A673 (cell line): ENCODE measurements around the gene POLE. TPM values are rescaled to one million over a fixed set of nuclear protein-coding genes. Genes with fewer than 3 reads are reported as not detected.

Experiments
- BruUV-seq: library from RNA; stranded (reverse); fragments of 400-500 nt; replicated peaks from 2 replicates; lab custom pipeline; 2021; lab: Mats Ljungman, UMichigan
- CTCF ChIA-PET: fragments of 300-600 bp; sonication (Branson Sonifier 250); formaldehyde crosslinking; loops from one replicate; lab custom pipeline; 2022; ENCODE audit warnings: antibody characterized with exemption; lab: Charles Lee
- POLR2A ChIA-PET: fragments of 300-600 bp; sonication (Branson Sonifier 250); formaldehyde crosslinking; loops from one replicate; lab custom pipeline; 2022; ENCODE audit warnings: antibody characterized with exemption; ENCODE audit not compliant: low non-redundant PET; lab: Charles Lee
- DNase-seq: peaks from one replicate; pipeline ENCODE4 v3.0.0-alpha.2; 2015; ENCODE audit warnings: low spot score
- H3K27ac ChIP-seq: fragments of 200-600 bp; sonication (generic); 2 replicates; pipeline ENCODE4 v1.5.1; 2016; ENCODE audit warnings: mixed run types, low read depth, mild to moderate bottlenecking, mixed read lengths, antibody characterized with exemption, low read length; ENCODE audit not compliant: poor library complexity, severe bottlenecking
- H3K27me3 ChIP-seq: fragments of 200-600 bp; sonication (generic); replicated peaks from 2 replicates; pipeline ENCODE4 v1.6.1; 2017; ENCODE audit warnings: mixed run types, low read depth, mild to moderate bottlenecking, mixed read lengths, antibody characterized with exemption, low read length; ENCODE audit not compliant: insufficient read depth, poor library complexity
- H3K36me3 ChIP-seq: fragments of 200-600 bp; sonication (generic); 2 replicates; pipeline ENCODE4 v1.6.1; 2016; ENCODE audit warnings: mixed run types, mild to moderate bottlenecking, mixed read lengths, antibody characterized with exemption, low read length; ENCODE audit not compliant: insufficient read depth, poor library complexity, severe bottlenecking
- H3K4me1 ChIP-seq: fragments of 200-600 bp; sonication (generic); 2 replicates; pipeline ENCODE4 v1.6.1; 2017; ENCODE audit warnings: mixed run types, mild to moderate bottlenecking, mixed read lengths, antibody characterized with exemption, low read length; ENCODE audit not compliant: insufficient read depth, poor library complexity, severe bottlenecking
- H3K4me3 ChIP-seq: fragments of 200-600 bp; sonication (generic); 2 replicates; pipeline ENCODE4 v1.5.1; 2016; ENCODE audit warnings: low read depth, mixed run types, mild to moderate bottlenecking, mixed read lengths, low read length; ENCODE audit not compliant: poor library complexity, severe bottlenecking
- H3K9me3 ChIP-seq: fragments of 200-600 bp; sonication (generic); 2 replicates; pipeline ENCODE4 v1.6.1; 2016; ENCODE audit warnings: mixed run types, low read depth, mild to moderate bottlenecking, mixed read lengths, antibody characterized with exemption, low read length; ENCODE audit not compliant: poor library complexity, severe bottlenecking
- EZH2 ChIP-seq: fragments of 200-600 bp; sonication (generic); IDR thresholded peaks from 2 replicates; pipeline ENCODE4 v1.6.1; 2017; ENCODE audit warnings: borderline replicate concordance, low read depth, mild to moderate bottlenecking, mixed read lengths, antibody characterized with exemption, low read length; ENCODE audit not compliant: poor library complexity, severe bottlenecking
- intact Hi-C: fragments of 100-400 bp; cut with micrococcal nuclease; formaldehyde crosslinking; loops from one replicate; pipeline ENCODE4 v1.10.0; 2022; ENCODE audit not compliant: unreplicated experiment
- total RNA-seq: library from RNA; stranded (reverse); gene quantifications from 2 replicates; pipeline ENCODE4 v1.2.3, GENCODE V29; 2021
- TF ChIP-seq, protein P1 (sequence below): fragments of 300-800, 200-600 bp; sonication (generic); conservative IDR thresholded peaks from 2 replicates; pipeline ENCODE4 v1.5.1; 2017; ENCODE audit warnings: low read depth, mild to moderate bottlenecking, antibody characterized with exemption, low read length, moderate library complexity, mixed read lengths

POLE gene
- total RNA-seq, 1 experiment from 2014 or later = 239 TPM

DNA sequence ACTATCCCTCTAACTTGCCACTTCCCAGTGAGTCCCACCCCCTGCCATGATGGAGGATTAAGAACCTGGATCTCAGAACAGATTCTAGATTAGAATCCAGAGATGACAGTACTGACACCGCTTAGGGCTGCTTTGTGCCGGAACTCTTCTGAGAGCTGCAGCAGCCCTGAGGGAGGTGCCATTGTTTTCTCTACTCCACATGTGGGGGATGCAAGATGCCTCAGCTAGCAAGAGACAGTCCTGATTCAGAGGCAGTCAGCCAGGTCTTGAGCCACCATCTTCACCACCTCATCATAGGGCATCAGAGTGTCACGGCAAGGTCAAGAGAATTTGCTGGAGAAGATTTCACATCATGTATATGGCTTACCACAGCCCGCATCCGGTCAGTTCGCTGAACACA lies 20.1 kb upstream of the POLE start:
- CTCF ChIA-PET = no interaction called here
- Histone ChIP-seq H3K4me1 (no peaks in the 10 kb centered on the region), H3K4me3 (no peak overlapping the region), H3K9me3 (no peaks in the 10 kb centered on the region), H3K27ac (no peak overlapping the region), H3K36me3 (peaks cover 5% of the 10 kb centered on the region), H3K27me3 (no peaks in the 10 kb centered on the region)
- TF ChIP-seq, protein P1, sequence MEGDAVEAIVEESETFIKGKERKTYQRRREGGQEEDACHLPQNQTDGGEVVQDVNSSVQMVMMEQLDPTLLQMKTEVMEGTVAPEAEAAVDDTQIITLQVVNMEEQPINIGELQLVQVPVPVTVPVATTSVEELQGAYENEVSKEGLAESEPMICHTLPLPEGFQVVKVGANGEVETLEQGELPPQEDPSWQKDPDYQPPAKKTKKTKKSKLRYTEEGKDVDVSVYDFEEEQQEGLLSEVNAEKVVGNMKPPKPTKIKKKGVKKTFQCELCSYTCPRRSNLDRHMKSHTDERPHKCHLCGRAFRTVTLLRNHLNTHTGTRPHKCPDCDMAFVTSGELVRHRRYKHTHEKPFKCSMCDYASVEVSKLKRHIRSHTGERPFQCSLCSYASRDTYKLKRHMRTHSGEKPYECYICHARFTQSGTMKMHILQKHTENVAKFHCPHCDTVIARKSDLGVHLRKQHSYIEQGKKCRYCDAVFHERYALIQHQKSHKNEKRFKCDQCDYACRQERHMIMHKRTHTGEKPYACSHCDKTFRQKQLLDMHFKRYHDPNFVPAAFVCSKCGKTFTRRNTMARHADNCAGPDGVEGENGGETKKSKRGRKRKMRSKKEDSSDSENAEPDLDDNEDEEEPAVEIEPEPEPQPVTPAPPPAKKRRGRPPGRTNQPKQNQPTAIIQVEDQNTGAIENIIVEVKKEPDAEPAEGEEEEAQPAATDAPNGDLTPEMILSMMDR = no peak
- no peak for TF ChIP-seq EZH2
- POLR2A ChIA-PET = no interaction called here
- BruUV-seq = no TSS peak
- DNase-seq = no peak
- intact Hi-C loops = no loop called here

DNA sequence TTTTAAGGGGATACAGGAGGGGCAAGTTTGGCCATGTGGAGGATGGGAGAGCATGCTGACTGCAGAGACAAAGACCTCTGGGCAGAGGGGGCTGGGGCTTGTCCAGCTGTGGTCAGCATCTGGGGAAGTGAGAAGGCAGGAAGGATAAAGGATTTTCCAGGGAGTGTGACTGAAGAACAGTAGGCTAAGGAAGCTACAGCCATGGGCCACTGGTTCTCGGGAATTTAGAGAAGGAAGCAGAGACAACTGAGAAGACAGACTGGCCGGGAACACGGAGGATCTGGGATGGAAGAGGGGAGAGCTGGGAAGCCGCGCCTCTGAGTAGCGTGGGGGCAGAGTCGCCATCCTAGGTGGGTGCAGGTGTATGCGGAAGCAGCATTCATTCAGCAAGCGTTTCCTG lies 16.5 kb upstream of the POLE start:
- BruUV-seq = no TSS peak
- no peak overlapping the region for H3K4me3 ChIP-seq
- DNase-seq = no peak
- H3K9me3 ChIP-seq = no peaks in the 10 kb centered on the region
- ChIA-PET POLR2A (no interaction called here), CTCF (no interaction called here)
- H3K36me3 ChIP-seq = peaks cover 29% of the 10 kb centered on the region
- TF ChIP-seq, protein P1 = no peak
- TF ChIP-seq EZH2 = no peak
- no peaks in the 10 kb centered on the region for H3K4me1 ChIP-seq
- intact Hi-C loops = no loop called here
- H3K27ac ChIP-seq = no peak overlapping the region
- H3K27me3 ChIP-seq = no peaks in the 10 kb centered on the region

DNA sequence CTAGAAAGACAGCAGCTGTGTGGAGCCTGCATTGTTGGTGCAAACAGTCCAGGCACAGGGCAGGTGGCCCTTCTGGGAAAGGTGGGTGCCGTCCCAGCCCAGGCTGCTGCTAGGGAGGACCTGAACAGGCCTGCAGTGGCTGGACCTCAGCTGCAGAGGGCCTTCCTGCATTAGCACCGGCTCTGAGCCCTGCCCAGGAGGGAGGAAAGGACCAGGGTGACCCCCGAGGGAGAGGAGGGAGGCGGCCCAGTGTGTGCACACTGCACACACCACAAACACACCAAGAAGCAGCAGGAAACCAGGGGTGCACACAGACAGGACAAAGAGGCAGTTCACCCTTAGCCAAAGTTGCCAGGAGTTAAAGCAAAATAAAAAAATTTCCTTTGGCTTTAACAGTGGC lies 15.5 kb upstream of the POLE start:
- no peak overlapping the region for H3K4me3 ChIP-seq
- CTCF ChIA-PET = no interaction called here
- H3K36me3 ChIP-seq = peaks cover 38% of the 10 kb centered on the region
- BruUV-seq = no TSS peak
- DNase-seq = no peak
- H3K27ac ChIP-seq = no peak overlapping the region
- no peaks in the 10 kb centered on the region for H3K9me3 ChIP-seq
- no peaks in the 10 kb centered on the region for H3K27me3 ChIP-seq
- intact Hi-C loops = no loop called here
- TF ChIP-seq, protein P1 = no peak
- no peak for TF ChIP-seq EZH2
- POLR2A ChIA-PET = no interaction called here
- H3K4me1 ChIP-seq = no peaks in the 10 kb centered on the region
